Spleen (tissue), 11 donors: Measurements from ENCODE around the gene LAMB1. TPM values are rescaled to one million over a fixed set of nuclear protein-coding genes. Genes with fewer than 3 reads are reported as not detected.
A peak's percentile ranks its signal among the peaks of the same experiment; 100 is the strongest.

Experiments used
- DNase-seq: peaks from one replicate; pipeline ENCODE4 v3.0.0-alpha.2; 2020
- H3K27ac ChIP-seq, 8 donors: fragments of 200-600 bp; sonication (generic) in 7 of 8; 1 replicate in 4 of 8; 2 replicates in 4 of 8; pipeline versions ENCODE4 v1.5.0 to v1.8.0; 2016 to 2021; ENCODE audit warnings: inconsistent platforms in 4 of 8, mild to moderate bottlenecking in 4 of 8, moderate library complexity in 1 of 8
- H3K27me3 ChIP-seq, 7 donors: fragments of 200-600 bp; sonication (generic) in 6 of 7; replicated peaks in 1 of 7; 1 replicate in 4 of 7; 2 replicates in 3 of 7; pipeline versions ENCODE4 v1.5.0 to v1.8.0; 2016 to 2021; ENCODE audit warnings: inconsistent platforms in 3 of 7, mild to moderate bottlenecking in 1 of 7
- H3K36me3 ChIP-seq, 6 donors: fragments of 200-600 bp; sonication (generic) in 5 of 6; 1 replicate in 4 of 6; 2 replicates in 2 of 6; pipeline versions ENCODE4 v1.5.0 to v1.8.0; 2016 to 2021; ENCODE audit warnings: inconsistent platforms in 2 of 6
- H3K4me1 ChIP-seq, 6 donors: fragments of 200-600 bp; sonication (generic) in 5 of 6; 1 replicate in 3 of 6; 2 replicates in 3 of 6; pipeline versions ENCODE4 v1.5.0 to v1.8.0; 2016 to 2021; ENCODE audit warnings: inconsistent platforms in 3 of 6
- H3K4me3 ChIP-seq, 8 donors: fragments of 200-600 bp; sonication (generic) in 7 of 8; 1 replicate in 4 of 8; 2 replicates in 4 of 8; pipeline versions ENCODE4 v1.5.0 to v1.8.0; 2016 to 2021; ENCODE audit warnings: inconsistent platforms in 4 of 8, mild to moderate bottlenecking in 4 of 8, moderate library complexity in 2 of 8
- H3K9me3 ChIP-seq, 8 donors: fragments of 200-600 bp; sonication (generic) in 7 of 8; 1 replicate in 4 of 8; 2 replicates in 4 of 8; pipeline versions ENCODE4 v1.5.0 to v1.8.0; 2016 to 2021; ENCODE audit warnings: inconsistent platforms in 4 of 8
- CTCF ChIP-seq, 11 experiments: fragments of 200-600 bp in 7 of 11; fragments of 450-650 bp in 4 of 11; sonication (generic) in 4 of 11; IDR thresholded peaks in 8 of 11; conservative IDR thresholded peaks in 3 of 11; 1 replicate in 7 of 11; 2 replicates in 4 of 11; pipeline versions ENCODE4 v1.4.0 to v1.8.0; 2016 to 2021; ENCODE audit warnings: antibody characterized with exemption in 11 of 11, inconsistent platforms in 4 of 11, mild to moderate bottlenecking in 1 of 11
- POLR2A ChIP-seq, 3 donors: fragments of 450-650 bp; IDR thresholded peaks; one replicate each; pipeline ENCODE4 v1.5.1; 2017; ENCODE audit warnings: antibody characterized with exemption in 3 of 3, mild to moderate bottlenecking in 1 of 3
- POLR2AphosphoS5 ChIP-seq, 3 donors: sonication (generic); formaldehyde crosslinking; IDR thresholded peaks; one replicate each; pipeline ENCODE4 v1.5.1; 2017; ENCODE audit warnings: antibody characterized with exemption in 3 of 3
- WGBS, 5 donors: extraction: QIAGEN DNeasy Blood & Tissue Kit in 3 of 5; methylation state at CpG; one replicate each; pipeline versions ENCODE4 v1.1.5 to v1.1.7; 2013 to 2018; 5-methylcytosine and 5-hydroxymethylcytosine counted together
- intact Hi-C: fragments of 100-400 bp; cut with DNase I; formaldehyde crosslinking; loops from one replicate; pipeline ENCODE4 v1.15.0; 2023; ENCODE audit warnings: low total_unique reads
- polyA plus RNA-seq, 3 donors: library from polyadenylated mRNA; stranded (reverse); fragments of 200-250 nt; gene quantifications; one replicate each; pipeline ENCODE4 v1.2.1, GENCODE V29; 2013
- total RNA-seq, 7 donors: library from RNA; depleted of rRNA in 3 of 7; stranded (reverse); fragments of >200 nt in 3 of 7; fragmentation: NEBNext Ultra II Directional in 4 of 7; extraction: Animal tissue kit (Norgen Biotek cat#: 25700) in 4 of 7; gene quantifications; one replicate each; pipeline versions ENCODE4 v1.1.0 to v1.2.1, GENCODE V29; 2016 to 2021
- donor health status: healthy with polysubstance abuse.
- donor health status: DM: no; HTN: no; CAD: no; lungs with moderate emphysema.
- donor health status: DM: no; HTN: no; CAD: no.
- donor health status: Bipolar disorder and iron deficiency.
- donor health status: healthy.
- donor health status: DM: no; HTN: no; CAD: no.
- donor health status: DM: yes; HTN: yes; CAD: no.

Gene LAMB1
- total and polyA plus RNA-seq, 10 donors: 51.4 to 181 (median 126) TPM

- TF ChIP-seq POLR2AphosphoS5 (IDR thresholded peaks at IDR 0.05) (peak in 1 of 3 donors; percentile 2), POLR2A (IDR thresholded peaks at IDR 0.05) (no peak), CTCF (IDR thresholded peaks at IDR 0.05 in 8 of 11, conservative IDR thresholded peaks at IDR 0.05 in 3 of 11) (no peak)
- peak overlapping the region in 1 of 8 donors; percentile 41 for H3K27ac ChIP-seq
- no peaks in the 10 kb centered on the region for H3K27me3 ChIP-seq
- peaks cover 0 to 5% (median 0%) of the 10 kb centered on the region in 6 donors for H3K4me1 ChIP-seq
- DNase-seq: no peak
- WGBS, 5 donors: 50 to 97% (median 90%) methylated on average over 1 of the region's 1 CpG
- intact Hi-C loops: no loop called here
- H3K36me3 ChIP-seq: peaks cover 0 to 47% (median 0%) of the 10 kb centered on the region in 6 donors
- H3K9me3 ChIP-seq: no peaks in the 10 kb centered on the region
- no peak overlapping the region for H3K4me3 ChIP-seq
Measured at GRCh38 chr7:107976620-107977019, 26.3 kb downstream of the LAMB1 start.

DNA sequence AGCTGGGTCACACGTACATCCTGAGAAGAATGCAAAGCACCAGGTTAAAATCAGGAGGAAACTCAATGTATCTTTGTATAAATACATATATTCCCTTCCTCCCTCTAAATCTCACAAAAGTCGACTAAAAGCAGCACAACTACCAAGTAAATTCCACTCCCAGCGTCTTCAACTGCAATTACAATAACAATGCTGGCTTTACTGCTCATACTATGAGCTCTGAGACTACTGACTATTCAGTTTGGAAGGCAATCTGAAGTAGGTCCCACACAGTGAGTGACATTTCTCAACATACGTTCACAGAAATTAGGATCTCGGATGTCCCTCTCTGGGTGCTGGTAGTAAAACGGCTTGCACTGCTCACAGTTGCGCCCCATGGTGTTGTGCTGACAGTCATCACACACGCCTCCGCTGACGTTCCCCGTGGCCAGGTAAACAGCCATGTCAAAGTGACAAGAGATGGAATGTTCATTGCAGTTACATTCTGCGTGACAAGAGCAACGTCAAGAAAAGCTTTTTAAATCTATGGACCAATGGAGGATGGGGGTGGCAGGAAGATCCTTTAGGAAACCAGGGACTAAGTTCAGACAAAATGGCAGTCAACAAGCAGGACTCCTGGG is 27.5 kb downstream of the LAMB1 start:
- DNase-seq: no peak
- Histone ChIP-seq H3K9me3 (no peaks in the 10 kb centered on the region), H3K27me3 (no peaks in the 10 kb centered on the region), H3K27ac (peak overlapping the region in 1 of 8 donors; percentile 21), H3K4me1 (peaks cover 0 to 5% (median 0%) of the 10 kb centered on the region in 6 donors), H3K4me3 (no peak overlapping the region), H3K36me3 (peaks cover 0 to 47% (median 0%) of the 10 kb centered on the region in 6 donors)
- intact Hi-C loops: no loop called here
- TF ChIP-seq POLR2AphosphoS5 (IDR thresholded peaks at IDR 0.05) (no peak), POLR2A (IDR thresholded peaks at IDR 0.05) (no peak), CTCF (IDR thresholded peaks at IDR 0.05 in 8 of 11, conservative IDR thresholded peaks at IDR 0.05 in 3 of 11) (no peak)
- 92 to 95% (median 92%) methylated on average over 13 of the region's 13 CpGs for WGBS, 5 donors

- no peak for DNase-seq
- peaks cover 0 to 5% (median 0%) of the 10 kb centered on the region in 6 donors for H3K4me1 ChIP-seq
- peaks cover 0 to 36% (median 0%) of the 10 kb centered on the region in 6 donors for H3K36me3 ChIP-seq
- peak overlapping the region in 4 of 8 donors; percentile 58 to 78 (median 70) for H3K27ac ChIP-seq
- no peaks in the 10 kb centered on the region for H3K9me3 ChIP-seq
- TF ChIP-seq POLR2A (IDR thresholded peaks at IDR 0.05) (no peak), CTCF (IDR thresholded peaks at IDR 0.05 in 8 of 11, conservative IDR thresholded peaks at IDR 0.05 in 3 of 11) (no peak), POLR2AphosphoS5 (IDR thresholded peaks at IDR 0.05) (no peak)
- intact Hi-C loops: no loop called here
- H3K4me3 ChIP-seq: no peak overlapping the region
- H3K27me3 ChIP-seq: no peaks in the 10 kb centered on the region
Measured at GRCh38 chr7:107973861-107974260, 29.1 kb downstream of the LAMB1 start.

DNA sequence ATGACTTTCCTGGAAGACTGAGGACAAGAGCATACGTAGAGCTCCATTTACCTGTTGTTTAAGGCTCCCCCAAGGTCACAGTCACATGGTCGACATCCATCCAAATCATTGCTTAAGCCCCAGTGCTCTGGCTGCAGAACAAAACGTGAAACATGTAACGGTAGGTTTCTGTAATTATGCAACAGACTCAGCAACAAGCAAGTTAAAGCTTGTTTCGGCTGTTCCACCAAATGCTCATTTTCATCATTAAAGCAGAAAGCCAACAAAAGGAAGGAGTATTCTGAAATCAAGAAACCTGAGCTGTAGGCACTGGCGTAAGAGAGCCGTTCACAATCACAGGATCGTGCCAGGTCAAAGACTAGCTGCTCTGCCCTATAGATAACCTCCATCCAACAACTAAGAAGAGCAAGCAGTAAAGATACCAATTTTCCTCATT is 30.0 kb downstream of the LAMB1 start:
- 82 to 89% (median 84%) methylated on average over 8 of the region's 8 CpGs for WGBS, 5 donors
- H3K36me3 ChIP-seq: peaks cover 0 to 35% (median 0%) of the 10 kb centered on the region in 6 donors
- no peak for TF ChIP-seq POLR2A (IDR thresholded peaks at IDR 0.05)
- no peak for TF ChIP-seq POLR2AphosphoS5 (IDR thresholded peaks at IDR 0.05)
- no peak for TF ChIP-seq CTCF (IDR thresholded peaks at IDR 0.05 in 8 of 11, conservative IDR thresholded peaks at IDR 0.05 in 3 of 11)
- H3K27ac ChIP-seq: peak overlapping the region in 7 of 8 donors; percentile 10 to 78 (median 67)
- H3K4me1 ChIP-seq: peaks cover 0 to 5% (median 0%) of the 10 kb centered on the region in 6 donors
- DNase-seq: no peak
- no peak overlapping the region for H3K4me3 ChIP-seq
- no peaks in the 10 kb centered on the region for H3K27me3 ChIP-seq
- H3K9me3 ChIP-seq: no peaks in the 10 kb centered on the region
- intact Hi-C loops: no loop called here
